HepG2 (cell line): Measurements from ENCODE around the gene TENT5A. TPM values are rescaled to one million over a fixed set of nuclear protein-coding genes. Genes with fewer than 3 reads are reported as not detected.

Experiments
- BCL3 ChIP-seq: sonication (generic); formaldehyde crosslinking; IDR thresholded peaks from 2 replicates; pipeline ENCODE4 v1.5.1; 2020; ENCODE audit warnings: mild to moderate bottlenecking, missing genetic modification reagents, moderate library complexity
- BORCS8-MEF2B ChIP-seq: sonication (generic); formaldehyde crosslinking; IDR thresholded peaks from 2 replicates; pipeline ENCODE4 v1.8.0; 2022; ENCODE audit warnings: mild to moderate bottlenecking, missing genetic modification reagents
- CC2D1A ChIP-seq: sonication (generic); formaldehyde crosslinking; IDR thresholded peaks from 2 replicates; pipeline ENCODE4 v1.8.1; 2023; ENCODE audit warnings: mild to moderate bottlenecking, missing genetic modification reagents
- CREBL2 ChIP-seq: sonication (generic); formaldehyde crosslinking; IDR thresholded peaks from 2 replicates; pipeline ENCODE4 v1.8.1; 2023; ENCODE audit warnings: missing genetic modification reagents, mild to moderate bottlenecking, borderline replicate concordance
- ELK4 ChIP-seq: sonication (generic); formaldehyde crosslinking; IDR thresholded peaks from 2 replicates; pipeline ENCODE4 v1.9.0; 2021; ENCODE audit warnings: missing genetic modification reagents, borderline replicate concordance
- FOXC1 ChIP-seq: sonication (generic); formaldehyde crosslinking; IDR thresholded peaks from 2 replicates; pipeline ENCODE4 v1.8.0; 2022; ENCODE audit warnings: mild to moderate bottlenecking, missing genetic modification reagents, borderline replicate concordance
- GATA4 ChIP-seq: sonication (generic); IDR thresholded peaks from 2 replicates; pipeline ENCODE4 v1.6.1; 2016; ENCODE audit warnings: antibody characterized with exemption, low read depth, borderline replicate concordance
- LBX2 ChIP-seq: sonication (generic); formaldehyde crosslinking; IDR thresholded peaks from 2 replicates; pipeline ENCODE4 v1.5.0; 2020; ENCODE audit warnings: missing genetic modification reagents, mild to moderate bottlenecking, borderline replicate concordance
- LRRFIP1 ChIP-seq: sonication (generic); formaldehyde crosslinking; conservative IDR thresholded peaks from 2 replicates; pipeline ENCODE4 v1.4.0; 2020; ENCODE audit warnings: missing genetic modification reagents
- NFE2L1 ChIP-seq: sonication (generic); formaldehyde crosslinking; IDR thresholded peaks from 2 replicates; pipeline ENCODE4 v1.4.0; 2020; ENCODE audit warnings: missing genetic modification reagents, mild to moderate bottlenecking, borderline replicate concordance
- NFKBIZ ChIP-seq: IDR thresholded peaks from 2 replicates; pipeline ENCODE4 v1.6.1; 2018; ENCODE audit warnings: missing genetic modification reagents, missing compliant biosample characterization
- POGZ ChIP-seq: sonication (generic); formaldehyde crosslinking; IDR thresholded peaks from 2 replicates; pipeline ENCODE4 v1.4.0; 2020; ENCODE audit warnings: mild to moderate bottlenecking, missing genetic modification reagents
- RELA ChIP-seq: sonication (generic); formaldehyde crosslinking; IDR thresholded peaks from 2 replicates; pipeline ENCODE4 v1.4.0; 2020; ENCODE audit warnings: missing genetic modification reagents
- SMAD9 ChIP-seq: sonication (generic); formaldehyde crosslinking; IDR thresholded peaks from 2 replicates; pipeline ENCODE4 v1.5.1; 2020; ENCODE audit warnings: mild to moderate bottlenecking, missing genetic modification reagents
- TEAD2 ChIP-seq: sonication (generic); formaldehyde crosslinking; IDR thresholded peaks from 2 replicates; pipeline ENCODE4 v1.9.0; 2021; ENCODE audit warnings: missing genetic modification reagents
- THAP11 ChIP-seq: IDR thresholded peaks from 2 replicates; pipeline ENCODE4 v1.6.1; 2016; ENCODE audit warnings: missing biosample characterization, missing genetic modification reagents
- XBP1 ChIP-seq: sonication (generic); formaldehyde crosslinking; IDR thresholded peaks from 2 replicates; pipeline ENCODE4 v1.5.0; 2020; ENCODE audit warnings: missing genetic modification reagents
- ZNF292 ChIP-seq: sonication (generic); formaldehyde crosslinking; IDR thresholded peaks from 2 replicates; pipeline ENCODE4 v1.8.1; 2022; ENCODE audit warnings: mild to moderate bottlenecking, low read depth, missing genetic modification reagents, borderline replicate concordance
- ZNF75D ChIP-seq: sonication (generic); formaldehyde crosslinking; IDR thresholded peaks from 2 replicates; pipeline ENCODE4 v1.8.1; 2023; ENCODE audit warnings: missing genetic modification reagents, mild to moderate bottlenecking, borderline replicate concordance
- ZXDC ChIP-seq: sonication (generic); formaldehyde crosslinking; IDR thresholded peaks from 2 replicates; pipeline ENCODE4 v1.5.0; 2020; ENCODE audit warnings: mild to moderate bottlenecking, missing genetic modification reagents
- polyA plus RNA-seq, 8 experiments: library from polyadenylated mRNA; depleted of rRNA in 3 of 8; stranded (reverse) in 7 of 8; unstranded in 1 of 8; fragments of >200 nt; fragmentation: Illumina TruSeq in 4 of 8; extraction: Trizol in 4 of 8; gene quantifications; 2 replicates each; pipeline versions ENCODE4 v1.2.1 to v1.2.3, GENCODE V29; 2011 to 2016; ENCODE audit warnings: low read depth in 4 of 8, missing spikeins in 1 of 8, mixed read lengths in 1 of 8; ENCODE audit not compliant: insufficient read depth in 1 of 8
- total RNA-seq, 5 experiments: library from RNA; depleted of rRNA; stranded (reverse); fragments of >200 nt; fragmentation: Illumina TruSeq; extraction: Trizol; gene quantifications; 2 replicates each; pipeline ENCODE4 v1.2.3, GENCODE V29; 2016; ENCODE audit warnings: low read depth in 1 of 5

TENT5A gene
- total and polyA plus RNA-seq, 2 of the 13 experiments (the other 11 are each of a cell fraction or from before 2014, with no cell fraction given), result 8.0 to 13.8 TPM

- TF ChIP-seq GATA4, result no peak
- no peak for TF ChIP-seq CC2D1A (CRISPR knock-in tag)
- no peak for TF ChIP-seq LRRFIP1 (CRISPR knock-in tag)
- no peak for TF ChIP-seq BORCS8-MEF2B (CRISPR knock-in tag)
- TF ChIP-seq SMAD9 (CRISPR knock-in tag), result no peak
- TF ChIP-seq TEAD2 (CRISPR knock-in tag), result no peak
- TF ChIP-seq XBP1 (CRISPR knock-in tag), result no peak
- 0 out of 2 replicates have a peak, but pooled peaks have one; percentile 35 for TF ChIP-seq NFE2L1 (CRISPR knock-in tag)
- no peak; the same call in 1 of the 2 replicates for TF ChIP-seq BCL3 (CRISPR knock-in tag)
- peak; percentile 77; the same call in 1 of the 2 replicates for TF ChIP-seq ZNF292
- TF ChIP-seq CREBL2 (CRISPR knock-in tag), result peak; percentile 17; the same call in 1 of the 2 replicates
- TF ChIP-seq POGZ (CRISPR knock-in tag), result peak; percentile 77; the same call in 1 of the 2 replicates
- no peak for TF ChIP-seq ELK4 (CRISPR knock-in tag)
- TF ChIP-seq FOXC1 (CRISPR knock-in tag), result peak; percentile 72; the same call in 1 of the 2 replicates
- TF ChIP-seq THAP11 (CRISPR knock-in tag), result no peak; the same call in 1 of the 2 replicates
- no peak for TF ChIP-seq NFKBIZ
- TF ChIP-seq RELA, result no peak
- TF ChIP-seq ZXDC (CRISPR knock-in tag), result no peak
- TF ChIP-seq LBX2, result no peak
- no peak for TF ChIP-seq ZNF75D (CRISPR knock-in tag)
These were observed 945 bp downstream of the TENT5A start (continued) for GRCh38 chr6:81751388-81752083.
